ENCODE results near the gene NOP56.

DNA sequence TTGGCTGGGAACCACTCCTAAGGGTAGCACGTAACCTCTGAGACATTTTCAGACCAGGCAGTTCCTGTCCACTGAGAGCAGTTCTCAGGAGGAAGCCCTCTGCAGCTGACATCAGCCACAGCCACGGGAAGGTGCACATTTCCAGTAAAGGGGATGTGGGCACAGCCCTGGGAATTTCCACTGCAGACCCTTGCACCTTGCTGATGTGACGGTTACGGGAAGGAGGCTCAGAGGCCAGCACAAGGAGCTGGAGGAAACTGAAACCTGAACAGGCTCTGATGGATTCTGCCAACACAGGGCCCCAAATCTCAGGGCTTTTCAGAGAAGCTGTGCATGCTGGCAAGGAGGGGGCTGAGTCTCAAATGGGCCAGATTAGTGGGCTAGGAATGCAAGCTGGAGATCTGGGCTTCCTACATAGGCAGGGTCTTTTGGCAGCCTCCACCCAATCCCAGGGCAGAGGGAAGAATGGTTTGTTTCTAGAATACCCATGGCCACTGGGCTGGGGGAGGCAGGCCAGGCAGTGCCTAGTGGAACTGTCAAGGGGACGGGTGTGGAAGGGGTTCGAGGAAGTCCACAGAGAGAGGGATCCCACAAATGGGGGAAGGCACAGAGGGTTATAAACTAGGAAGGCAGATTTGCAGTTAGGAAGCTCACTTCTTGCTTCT is 54.4 kb downstream of the NOP56 start:
- TF ChIP-seq EZH2 (IDR thresholded peaks at IDR 0.05) (no peak), POLR2AphosphoS5 (IDR thresholded peaks at IDR 0.05; ENCODE audit: borderline replicate concordance, low read depth, low read length) (no peak), FOXP2 (optimal IDR thresholded peaks at IDR 0.05; ENCODE audit: control extremely low read depth, extremely low read length, insufficient read depth) (no peak)

Data from SK-N-MC (cell line).